Activated CD4-positive, alpha-beta T cell treated with anti-CD3 and anti-CD28 coated beads, Interleukin-2, Interleukin-4, amounts not matched to agents 100 ng/mL and 50 ng/mL, durations not matched to agents 16 hours and 8 hours (primary cell): ENCODE results near the gene RREB1.

Experiments used
- DNase-seq: peaks from one replicate; pipeline ENCODE4 v3.0.0-alpha.2; 2020; ENCODE audit warnings: low spot score

The RREB1 gene

GRCh38 chr6:7100072-7100752 is 7.5 kb upstream of the RREB1 start:
- no peak for DNase-seq

DNA sequence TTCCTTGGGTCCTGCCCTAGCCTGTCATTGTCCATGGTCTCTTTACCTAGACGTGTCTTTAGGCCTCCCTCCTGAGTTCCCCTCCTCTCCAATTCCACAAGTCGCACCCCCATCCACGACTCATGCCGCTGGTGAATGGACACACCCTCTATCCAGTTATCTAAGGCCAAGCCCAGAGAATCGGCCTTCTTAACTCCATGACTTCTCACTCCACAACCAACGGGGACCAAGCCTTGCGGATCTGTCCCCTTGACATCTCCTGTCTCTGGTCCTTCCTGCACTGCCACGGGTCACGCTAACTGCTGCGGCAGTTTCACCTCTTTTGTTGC is 7.0 kb upstream of the RREB1 start:
- no peak for DNase-seq

DNA sequence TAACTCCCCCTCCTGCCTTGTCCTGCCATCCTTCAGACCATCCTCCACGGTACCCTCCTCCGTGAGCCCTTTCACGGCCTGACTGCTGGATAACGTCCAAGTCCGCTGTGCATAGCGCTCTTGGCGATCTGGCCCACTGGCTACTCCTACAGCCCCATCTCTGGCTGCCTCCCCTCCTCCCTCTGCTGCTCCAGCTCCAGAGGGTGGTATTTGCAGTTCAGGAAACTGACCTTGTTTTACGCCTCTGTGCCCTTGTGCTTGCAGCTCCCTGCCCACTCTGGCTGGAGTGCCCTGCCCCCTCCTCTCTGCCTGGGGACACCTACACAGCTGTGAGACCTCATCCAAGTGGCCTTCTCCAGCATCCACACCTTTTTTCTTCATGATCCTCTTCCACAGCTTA is 6.5 kb upstream of the RREB1 start:
- DNase-seq: no peak

- DNase-seq: no peak
These were observed 3.0 kb upstream of the RREB1 start for GRCh38 chr6:7104752-7105151.

DNA sequence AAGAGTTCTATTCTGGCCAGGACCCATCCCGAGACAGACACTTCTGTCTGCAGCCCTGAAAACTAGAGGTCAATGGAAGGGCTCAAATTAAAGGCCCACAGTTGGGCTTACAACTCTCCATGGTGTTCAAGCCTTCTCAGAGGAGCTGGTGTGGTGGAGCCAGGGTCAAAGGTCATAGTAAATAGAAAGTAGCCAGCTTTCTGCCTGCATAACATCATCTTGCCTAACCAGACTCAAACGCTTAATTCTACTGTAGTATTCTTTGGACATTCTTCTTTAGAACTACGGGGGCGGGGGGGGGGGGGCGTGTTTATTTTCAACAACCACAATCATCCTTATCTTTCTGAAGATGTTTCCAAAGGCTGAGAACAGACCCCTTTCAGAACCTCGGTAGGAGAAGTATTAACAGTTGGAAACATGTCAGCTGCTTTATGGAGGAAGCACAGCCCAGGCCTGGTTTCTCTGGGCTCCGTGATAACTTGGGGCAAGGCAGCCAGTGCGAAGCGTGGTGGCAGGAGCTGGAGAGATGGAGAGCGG is 1.5 kb upstream of the RREB1 start:
- no peak for DNase-seq

DNA sequence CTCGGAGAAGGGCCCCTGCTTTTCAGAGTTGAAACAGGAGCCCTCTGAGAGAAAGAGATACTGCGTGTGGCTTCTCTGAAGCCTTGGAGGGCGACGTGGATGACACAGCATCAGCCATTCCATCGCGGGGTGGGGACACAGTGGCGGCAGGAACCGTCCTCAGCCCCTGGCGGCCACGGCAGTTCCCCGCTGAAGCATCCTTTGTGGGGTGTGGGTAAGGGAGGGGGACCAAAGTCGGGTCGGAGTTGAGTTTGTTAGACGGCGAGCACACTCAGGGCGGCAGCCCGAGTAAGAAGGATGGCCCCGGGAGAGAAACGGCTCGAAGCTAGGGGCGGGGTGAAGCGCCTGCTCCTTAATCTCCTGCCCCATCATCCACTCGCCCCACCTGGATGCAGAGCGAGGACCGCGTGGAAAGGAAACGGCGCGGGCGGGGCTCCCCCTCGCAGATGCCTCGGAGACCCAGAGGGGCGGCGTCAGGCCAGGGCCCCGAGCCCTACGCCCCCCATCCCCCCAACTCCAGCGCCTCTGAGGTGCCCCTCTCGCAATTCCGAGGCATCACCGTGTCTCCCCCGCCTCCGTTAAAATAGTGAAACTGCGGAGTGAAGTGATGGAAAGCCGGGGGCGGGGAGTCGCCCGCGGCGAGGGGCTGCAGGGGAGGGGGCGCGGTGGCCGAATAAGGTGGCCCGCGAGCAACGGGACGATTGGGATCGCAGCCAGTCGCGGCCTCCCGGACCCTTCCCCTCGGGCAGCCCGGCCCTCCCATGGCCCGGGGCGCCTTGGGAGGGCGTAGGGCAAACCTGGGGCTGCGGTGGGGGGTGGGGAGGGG is 796 bp upstream of the RREB1 start:
- DNase-seq: peak; percentile 42

DNA sequence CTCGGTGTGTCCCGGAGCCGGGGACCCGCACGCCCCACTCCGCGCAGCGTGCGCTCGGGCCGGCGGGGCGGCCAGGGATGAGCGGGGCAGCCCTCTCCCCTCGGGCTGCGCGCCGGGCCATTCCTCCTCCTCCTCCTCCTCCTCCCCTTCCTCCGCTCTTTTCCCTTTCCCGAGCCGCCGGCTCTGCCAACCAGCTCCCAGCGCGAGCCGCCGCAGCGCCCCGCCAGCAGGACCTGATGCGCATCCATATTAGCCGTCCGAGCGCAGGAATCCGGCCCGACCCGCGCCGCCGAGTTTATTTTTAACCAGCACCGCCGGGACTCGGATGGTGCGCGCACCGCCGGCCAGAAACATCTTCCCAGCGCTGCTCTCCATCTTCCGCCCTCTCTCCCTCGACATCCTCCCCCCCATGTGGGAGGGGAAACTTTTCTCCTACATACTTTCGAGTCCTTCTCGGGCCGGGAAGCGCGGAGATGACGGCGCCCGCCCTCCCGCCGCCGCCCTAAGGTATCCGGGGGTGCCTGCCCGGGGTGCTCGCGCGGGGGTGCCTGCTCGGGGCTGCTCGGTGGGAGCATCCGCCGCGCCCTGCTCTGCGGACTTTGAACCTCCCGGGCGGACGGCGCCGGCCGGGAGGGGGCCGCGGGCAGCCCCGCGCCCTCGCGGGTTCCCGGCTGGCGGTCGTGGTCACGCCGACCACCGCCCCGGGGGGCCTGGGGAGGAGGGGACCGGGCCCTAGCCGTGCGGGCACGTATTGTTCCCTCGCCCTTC is 619 bp downstream of the RREB1 start:
- peak; percentile 44 for DNase-seq

DNA sequence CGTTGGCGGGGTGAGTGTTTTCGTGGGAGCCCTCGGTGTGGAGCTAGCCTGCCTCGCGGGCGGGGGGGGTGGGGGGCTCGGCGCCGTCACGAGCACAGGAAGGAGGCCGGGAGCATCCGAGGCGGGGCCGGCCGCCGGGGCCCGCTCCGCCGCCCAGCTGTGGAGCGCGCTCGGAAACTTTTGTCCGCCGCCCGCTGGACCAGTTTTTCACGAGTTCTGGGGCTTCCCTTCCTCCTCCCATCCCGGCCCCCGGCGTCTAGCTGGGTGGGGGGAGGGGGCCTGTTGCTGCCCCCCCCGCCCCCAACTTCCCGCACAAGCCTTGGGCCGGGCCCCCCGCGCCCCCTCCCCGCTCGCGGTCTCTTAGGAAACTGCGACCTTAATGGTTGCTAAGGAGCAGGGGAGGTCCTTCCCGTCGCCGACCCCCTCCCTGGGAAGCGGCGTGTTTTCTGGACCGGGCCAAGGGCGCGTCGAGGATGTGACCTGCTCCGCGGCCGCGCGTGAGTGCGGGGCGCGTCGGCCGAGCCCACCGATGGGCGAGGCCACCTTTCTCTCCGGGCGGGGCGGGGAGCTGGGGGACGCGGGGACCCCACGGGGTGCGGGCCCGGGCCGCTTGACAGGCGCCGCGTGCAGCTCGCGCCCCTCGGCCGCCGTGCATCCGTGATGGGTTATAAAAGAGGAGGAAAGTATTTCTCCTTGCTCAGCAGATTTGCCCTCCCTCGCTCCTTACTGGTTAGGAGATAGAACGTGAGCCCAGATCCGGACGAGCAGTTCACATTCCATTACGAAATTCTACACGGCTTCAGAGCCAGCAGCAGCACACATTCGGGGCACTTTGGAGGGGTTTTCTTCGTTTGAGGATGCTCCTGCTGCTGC is 1.4 kb downstream of the RREB1 start:
- peak; percentile 51 for DNase-seq

DNA sequence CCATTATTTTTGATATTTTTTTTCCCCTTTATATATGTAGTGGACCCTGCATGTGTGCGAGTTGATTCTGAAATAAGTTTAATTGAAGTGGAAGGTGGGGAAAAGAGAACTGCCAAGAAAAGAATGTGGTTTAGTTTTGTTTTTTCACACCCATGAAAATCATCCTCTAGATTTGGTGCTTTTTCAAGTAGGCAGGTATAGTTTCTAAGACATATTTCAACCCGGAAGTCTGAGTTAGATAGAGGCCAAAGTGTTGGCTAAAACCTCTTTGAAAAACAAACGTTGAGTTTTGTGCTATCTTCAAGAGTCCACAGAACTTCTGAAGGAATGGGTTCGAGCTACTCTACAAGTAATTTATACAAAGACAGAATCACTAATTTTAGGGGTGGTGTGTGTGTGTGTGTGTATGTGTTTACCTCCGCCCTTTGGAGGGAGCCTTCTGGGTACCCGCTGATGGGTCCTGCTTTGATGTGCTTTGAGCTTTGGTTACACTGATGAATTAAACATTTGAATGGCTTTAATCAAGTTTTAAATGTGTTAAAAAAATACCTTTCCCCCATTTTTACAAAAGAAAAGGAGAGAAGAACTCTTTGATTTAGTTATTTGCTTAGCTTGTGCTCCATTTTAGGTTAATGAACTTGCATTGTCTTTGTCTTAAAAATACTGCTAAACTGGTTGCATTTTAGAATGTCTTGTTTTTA is 2.5 kb downstream of the RREB1 start:
- DNase-seq: no peak

- no peak for DNase-seq
These were observed 3.4 kb downstream of the RREB1 start for GRCh38 chr6:7111095-7111690.

GRCh38 chr6:7112171-7112570 is 4.4 kb downstream of the RREB1 start:
- no peak for DNase-seq

- DNase-seq: no peak
These were observed 5.1 kb downstream of the RREB1 start for GRCh38 chr6:7112741-7113313.

GRCh38 chr6:7114744-7115458 is 7.1 kb downstream of the RREB1 start:
- DNase-seq: no peak

DNA sequence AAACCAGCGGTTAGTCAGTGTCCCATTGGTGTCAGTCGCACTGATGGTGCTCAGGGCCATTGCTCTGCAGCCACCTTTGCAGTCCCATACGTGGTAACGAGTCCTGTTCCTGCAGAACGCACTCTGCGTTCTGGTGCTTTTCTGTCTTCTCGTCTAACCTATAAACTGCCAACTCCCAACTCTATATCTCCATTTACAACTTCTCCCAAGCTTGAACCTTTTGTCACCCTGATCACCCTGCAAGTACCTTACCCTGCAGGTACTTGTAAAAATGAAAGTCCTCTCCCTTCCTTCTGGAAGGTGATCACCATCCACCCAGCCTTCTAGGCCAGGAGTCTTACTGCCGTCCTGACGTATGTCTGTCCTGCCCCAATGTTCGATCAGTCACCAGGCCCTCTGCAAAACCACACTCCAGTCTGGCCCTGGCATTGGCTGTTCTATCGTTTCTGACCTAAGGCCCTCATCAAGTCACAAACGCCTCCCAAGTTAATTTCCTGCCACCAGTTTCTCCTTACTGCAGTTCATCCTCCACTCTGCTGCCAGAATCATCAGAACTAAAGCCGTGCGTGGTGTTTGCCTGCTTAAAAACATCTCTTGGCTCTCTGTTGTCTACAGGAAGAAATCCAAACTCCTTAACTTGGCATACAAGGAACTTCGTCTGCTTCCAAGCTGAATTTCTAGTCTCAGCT is 7.9 kb downstream of the RREB1 start:
- no peak for DNase-seq

DNA sequence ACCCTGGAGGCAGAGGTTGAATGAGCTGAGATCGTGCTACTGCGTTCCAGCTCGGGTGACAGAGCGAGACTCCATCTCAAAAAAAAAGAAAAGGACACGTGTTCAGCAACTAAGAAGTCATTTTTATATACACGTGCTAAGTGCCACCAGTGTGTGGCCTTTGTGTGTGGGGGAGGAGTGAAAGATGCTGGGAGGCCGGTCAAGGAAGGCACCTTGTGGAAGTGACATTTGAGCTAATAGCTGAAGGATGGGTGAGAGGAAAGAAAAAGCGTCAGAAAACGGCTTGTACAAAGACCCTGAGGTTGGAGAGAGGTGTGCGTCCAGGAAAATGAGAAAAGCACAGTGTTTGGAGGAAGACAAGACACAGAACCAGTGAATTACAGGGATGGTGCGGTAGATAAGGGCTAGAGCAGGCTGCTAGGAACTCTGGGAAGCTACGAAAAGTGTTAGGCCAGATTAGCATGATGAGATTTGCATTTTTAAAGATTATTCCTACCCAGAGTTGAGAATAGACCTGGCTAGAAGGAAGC is 11.6 kb downstream of the RREB1 start:
- DNase-seq: no peak

DNA sequence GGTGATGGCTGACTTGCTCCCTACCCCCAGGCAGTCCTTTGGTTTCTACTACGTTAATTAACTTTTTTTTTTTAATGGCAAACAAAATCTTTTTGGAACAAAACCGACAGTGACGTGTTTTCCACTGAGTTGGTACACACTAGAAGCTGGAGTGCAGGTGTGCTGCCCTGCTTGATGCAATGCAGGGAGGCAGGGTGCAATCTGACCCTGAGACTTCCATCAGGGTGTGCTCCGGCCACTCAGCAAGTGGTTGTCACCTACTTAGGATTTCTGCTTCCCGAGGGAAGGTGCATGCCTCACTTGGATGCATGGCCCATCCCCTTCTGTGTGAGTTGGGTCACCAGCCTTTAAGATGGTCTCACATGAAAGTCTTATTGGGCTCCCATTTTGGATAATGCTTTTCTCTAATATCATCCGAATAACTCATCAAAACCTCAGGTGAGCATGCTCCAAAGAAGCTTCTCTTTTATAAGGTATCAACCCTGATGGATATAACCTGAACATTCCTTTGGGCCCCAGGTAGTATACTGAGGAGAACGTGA is 14.0 kb downstream of the RREB1 start:
- no peak for DNase-seq

- DNase-seq: no peak
These were observed 14.9 kb downstream of the RREB1 start for GRCh38 chr6:7122684-7123083.

DNA sequence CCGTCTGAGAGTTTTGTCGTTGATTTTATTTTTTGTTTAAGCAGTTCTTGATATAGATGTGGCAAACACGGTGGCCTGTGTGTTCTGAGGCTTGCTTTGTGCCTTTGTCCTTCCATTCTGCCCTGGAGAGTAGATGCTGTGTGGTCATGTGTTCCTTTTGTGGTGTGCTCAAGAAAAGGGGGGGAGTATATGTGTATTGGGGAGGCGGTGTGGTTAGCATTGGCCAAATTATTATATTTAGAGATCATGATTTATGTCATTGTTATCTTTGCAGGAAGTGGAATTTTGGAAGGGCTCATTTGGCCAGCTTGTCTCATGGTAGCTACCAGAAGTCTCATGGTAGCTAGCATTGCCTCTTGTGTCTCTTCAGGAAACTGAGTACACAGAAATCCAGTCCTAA is 16.4 kb downstream of the RREB1 start:
- no peak for DNase-seq

DNA sequence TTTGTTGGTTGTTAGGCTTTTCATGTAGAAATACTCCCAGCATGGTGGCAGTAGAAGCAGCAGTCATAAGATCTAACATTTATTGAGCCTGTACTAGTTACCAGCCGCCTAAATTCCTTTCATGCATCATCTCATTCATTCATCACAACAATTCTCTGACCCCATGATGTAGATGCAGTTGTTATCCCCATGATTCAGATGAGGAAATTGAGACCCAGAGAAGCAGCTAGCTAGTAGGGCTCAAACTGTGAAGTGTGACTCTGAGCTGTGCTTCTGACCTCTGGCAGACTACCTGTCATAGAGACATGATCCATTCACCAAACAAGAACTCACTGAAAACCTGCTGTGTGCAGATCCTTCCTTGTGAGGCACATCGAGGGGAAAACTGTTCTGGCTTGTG is 16.9 kb downstream of the RREB1 start:
- no peak for DNase-seq
